Right hindlimb (tissue), 1 donor: Measurements from ENCODE around the gene DNAJB5.
"Not testable (repeated sequence)": the region's sequence is repeated elsewhere in the genome, so short reads cannot be mapped to it uniquely, and the experiment has no call there.

Experiments used
- DNase-seq: peaks from one replicate; pipeline ENCODE4 v3.0.0-alpha.2; 2018

The DNAJB5 gene

DNA sequence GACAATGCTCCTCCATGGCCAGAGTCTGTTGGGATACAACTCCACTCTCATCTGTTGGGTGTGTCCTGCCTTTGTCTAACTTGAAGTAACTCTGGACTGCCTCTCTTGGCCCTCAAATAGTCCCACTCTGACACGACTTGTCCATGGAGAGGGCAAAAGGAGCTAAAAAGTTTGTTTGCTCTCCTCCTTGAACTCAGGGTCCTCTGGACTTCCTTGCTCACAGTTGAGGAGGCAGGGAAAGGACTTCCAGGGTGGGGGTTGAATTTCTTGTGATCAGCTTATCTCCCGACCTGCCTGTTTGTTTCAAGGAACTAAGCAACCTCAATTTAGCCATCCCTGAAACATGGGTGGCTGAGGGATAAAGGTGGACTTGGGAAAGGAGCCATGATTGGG is 11.7 kb downstream of the DNAJB5 start:
- no peak for DNase-seq

DNA sequence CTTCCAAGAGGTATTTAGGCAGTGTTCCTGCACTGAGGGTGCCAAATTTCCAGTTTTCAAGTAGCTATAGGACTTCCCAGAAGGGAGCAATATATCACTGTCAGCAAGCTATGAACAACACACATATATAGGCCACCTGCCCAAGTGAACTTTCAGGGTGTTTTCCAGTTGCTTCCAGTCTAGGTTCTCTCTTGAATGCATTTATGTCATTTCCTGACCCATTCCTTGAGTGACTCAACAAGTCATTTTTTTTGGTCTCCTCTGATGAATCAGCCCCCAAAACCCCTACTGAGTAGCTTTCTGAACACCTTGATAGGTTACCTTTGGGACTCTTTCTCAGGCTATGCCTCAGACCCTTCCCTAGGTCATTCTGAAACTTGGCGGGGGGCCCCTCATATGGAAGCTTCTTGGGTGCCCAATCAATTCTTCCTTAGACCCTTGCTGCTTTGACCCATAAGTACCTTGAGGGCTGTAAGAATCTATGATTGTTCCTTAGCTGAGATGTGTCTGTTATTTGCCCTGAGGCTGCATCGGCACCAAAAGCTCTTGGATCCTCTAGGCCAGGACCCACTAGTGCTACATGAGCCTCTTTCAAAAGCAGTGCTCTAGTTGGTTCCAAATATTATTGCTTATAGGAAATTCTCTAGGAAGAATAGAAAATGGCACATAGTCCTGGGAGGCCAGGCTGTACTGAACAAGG is 12.4 kb downstream of the DNAJB5 start:
- DNase-seq, result no peak

DNA sequence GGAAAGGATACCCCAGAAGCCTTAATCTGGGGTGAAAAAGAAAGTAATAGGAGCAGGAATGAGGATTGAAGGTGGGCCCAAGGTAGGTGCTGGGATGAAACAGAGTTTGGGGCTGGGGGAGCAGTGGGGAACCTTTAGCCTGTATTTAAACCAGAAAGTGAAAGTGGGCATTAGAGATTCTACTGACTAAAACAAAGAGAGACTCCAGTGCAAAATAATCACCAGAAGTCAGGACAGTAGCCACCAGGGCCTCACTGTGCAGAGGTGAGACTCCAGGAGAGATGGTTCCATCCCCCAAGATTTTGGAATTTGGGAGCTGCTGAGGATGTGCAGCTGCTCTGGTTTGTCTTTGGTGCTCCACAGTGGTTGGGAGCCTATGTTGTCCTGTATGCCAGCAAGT is 13.1 kb downstream of the DNAJB5 start:
- DNase-seq, result no peak

DNA sequence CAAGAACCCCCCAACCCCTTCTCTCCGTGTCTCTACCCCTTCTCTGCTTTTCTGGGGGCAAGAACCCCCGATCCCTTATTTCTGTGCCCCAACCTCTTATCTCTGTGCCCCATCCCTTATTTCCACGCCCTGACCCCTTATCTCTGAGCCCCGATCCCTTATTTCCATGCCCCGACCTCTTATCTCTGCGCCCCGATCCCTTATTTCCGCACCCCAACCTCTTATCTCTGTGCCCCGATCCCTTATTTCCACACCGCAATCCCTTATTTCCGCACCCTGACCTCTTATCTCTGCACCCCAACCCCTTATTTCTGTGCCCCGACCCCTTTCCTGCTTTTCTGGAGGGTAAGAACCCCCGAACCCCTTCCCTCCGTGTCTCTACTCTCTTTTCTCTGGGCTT is 14.8 kb downstream of the DNAJB5 start:
- not testable (repeated sequence) for DNase-seq

DNA sequence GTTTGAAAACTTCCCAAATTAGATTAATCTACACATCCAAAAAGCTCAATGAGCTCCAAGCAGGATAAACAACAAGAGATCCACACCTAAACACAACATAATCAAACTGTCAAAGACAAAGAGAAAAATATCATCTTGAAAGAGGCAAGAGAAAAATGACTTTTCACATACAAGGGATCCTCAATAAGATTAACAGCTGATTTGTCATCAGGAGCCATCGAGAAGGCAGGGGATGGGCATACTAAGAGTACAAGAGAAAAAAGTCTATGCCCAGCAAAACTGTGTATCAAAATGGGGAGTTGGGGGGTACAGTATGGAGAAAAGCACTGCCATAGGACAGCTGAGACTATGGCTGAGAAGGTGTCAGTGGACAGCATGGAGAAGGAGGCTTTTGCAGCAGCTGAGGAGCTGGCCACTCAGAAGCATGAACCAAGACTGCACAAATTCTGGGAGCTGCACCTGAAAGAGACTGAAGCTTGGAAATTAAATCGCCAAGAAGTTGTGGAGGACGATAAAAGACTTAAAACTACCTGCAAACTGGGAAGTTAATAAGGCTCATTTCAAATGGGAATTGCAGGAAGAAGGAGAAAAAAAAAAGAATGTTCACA is 20.9 kb downstream of the DNAJB5 start:
- DNase-seq, result no peak

DNA sequence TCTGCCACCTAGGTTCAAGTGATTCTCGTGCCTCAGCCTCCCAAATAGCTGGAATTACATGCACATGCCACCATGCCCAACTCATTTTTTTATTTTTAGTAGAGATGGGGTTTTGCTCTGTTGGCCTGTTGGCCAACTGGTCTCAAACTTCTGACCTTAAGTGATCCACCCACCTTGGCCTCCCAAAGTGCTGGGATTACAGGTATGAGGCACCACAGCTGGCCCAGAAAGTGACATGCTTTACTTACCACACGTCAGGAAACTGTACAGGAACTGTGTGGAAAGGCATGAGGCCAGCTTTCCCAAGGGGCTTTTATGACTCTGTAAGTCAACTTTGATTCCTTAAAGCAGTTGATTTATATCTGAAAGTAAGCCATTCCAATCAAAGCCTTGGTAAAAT is 25.0 kb downstream of the DNAJB5 start:
- no peak for DNase-seq

DNA sequence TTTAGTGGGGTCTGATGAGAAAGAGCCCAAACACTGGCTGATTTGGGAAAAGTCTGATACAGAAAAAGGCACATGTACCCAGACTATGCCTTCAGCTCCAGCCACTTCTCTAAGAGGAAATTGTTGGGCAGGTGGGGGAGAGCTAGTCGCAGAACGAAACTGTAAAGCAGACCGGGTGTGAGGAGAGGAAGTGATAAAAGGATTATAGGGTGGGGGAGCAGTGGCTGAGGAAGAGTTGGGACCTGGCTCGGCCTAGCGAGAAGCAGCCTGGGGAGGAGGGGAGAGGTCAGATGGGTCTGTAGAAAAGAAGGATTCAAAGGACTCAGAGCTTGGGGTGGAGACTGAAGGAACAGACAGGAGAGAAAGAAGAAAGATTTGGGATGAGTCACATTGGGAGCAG is 33.9 kb downstream of the DNAJB5 start:
- DNase-seq, result not testable (repeated sequence)

DNA sequence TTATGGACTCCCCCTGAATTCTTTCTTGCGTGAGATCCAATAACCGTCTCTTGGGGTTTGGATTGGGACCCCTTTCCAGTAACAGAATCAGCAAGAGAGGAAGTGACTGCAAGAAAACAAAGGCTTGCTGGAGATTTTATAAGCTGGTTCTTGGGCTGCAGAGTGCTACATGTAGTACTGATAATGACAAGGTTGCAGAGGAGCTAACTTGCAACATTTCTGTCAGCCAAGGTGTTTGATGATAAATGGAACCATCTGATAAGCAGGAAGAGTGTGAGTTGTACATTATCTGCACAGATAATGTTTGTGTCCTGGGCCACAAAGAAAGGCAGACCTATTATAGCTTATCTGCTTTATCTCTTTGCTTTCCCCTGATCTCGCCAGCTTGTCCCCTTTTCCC is 37.1 kb downstream of the DNAJB5 start:
- no peak for DNase-seq

DNA sequence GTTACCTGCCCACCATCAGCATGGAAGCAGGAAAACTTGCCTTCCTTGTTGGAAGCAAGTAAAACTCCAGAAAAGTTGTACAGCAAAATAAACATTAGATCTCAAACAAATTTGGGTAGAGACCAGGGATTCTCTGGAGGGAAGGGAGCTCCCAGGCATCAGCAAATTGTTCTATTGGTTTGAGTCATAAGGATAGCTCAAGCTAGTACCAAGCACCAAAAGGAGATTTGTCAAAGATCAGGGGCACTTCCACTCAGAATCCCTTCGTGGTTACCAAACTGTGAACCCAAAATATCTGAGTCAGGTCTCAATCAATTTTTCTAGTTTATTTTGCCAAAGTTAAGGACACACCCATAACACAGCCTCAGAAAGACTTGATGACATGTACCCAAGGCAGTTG is 37.8 kb downstream of the DNAJB5 start:
- DNase-seq, result no peak

DNA sequence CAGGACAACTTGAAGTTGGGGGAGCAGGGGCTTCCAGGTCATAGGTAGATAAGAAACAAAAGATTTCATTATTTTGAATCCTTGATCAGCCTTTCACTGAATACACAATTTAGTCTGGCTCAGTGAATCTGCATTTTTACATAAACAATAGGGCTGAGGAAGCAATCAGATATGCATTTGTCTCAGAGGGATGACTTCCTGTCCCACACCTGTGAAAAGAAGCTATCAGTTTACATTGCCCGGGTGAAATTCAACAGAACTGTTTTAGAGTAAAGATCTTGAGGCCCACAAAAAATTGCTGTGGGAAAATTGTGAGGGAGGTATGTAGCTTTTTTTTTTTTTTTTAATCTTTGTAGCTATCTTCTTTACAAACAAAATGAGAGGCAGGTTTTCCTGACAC is 38.3 kb downstream of the DNAJB5 start:
- no peak for DNase-seq

DNA sequence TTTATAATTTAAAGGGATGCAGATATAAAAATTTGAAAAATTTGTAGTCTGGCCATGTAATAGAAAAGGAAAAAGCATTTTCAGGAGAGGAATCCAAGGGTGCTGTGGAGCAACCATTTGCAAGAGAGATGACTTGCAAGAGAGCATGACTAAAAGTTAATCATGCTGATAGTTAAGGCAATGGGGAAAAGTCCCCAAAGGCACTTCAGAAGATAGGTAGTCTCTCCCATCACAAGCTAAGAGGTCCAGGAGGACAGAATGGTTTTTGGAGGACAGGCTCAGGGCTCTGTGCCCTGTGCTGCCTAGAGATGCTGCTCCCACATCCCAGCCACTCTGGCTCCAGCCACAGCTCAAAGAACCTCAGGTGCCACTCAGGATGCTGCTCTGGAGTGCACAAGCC is 38.8 kb downstream of the DNAJB5 start:
- no peak for DNase-seq

DNA sequence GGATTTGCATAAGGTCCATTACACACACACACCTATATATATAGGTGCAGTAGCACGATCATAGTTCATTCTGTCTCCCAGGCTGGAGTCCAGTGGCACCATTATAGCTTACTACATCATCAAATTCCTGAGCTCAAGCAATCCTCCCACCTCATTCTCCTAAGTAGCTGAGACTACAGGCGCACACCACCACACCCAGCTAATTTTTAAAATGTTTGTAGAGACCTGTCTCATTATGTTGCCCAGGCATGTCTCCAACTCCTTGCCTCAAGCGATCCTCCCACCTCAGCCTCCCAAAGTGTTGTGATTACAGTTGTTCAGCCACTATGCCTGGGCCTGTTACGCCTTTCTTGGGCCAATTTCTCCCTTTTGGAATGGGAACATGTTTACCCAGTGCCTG is 39.7 kb downstream of the DNAJB5 start:
- DNase-seq, result no peak

DNA sequence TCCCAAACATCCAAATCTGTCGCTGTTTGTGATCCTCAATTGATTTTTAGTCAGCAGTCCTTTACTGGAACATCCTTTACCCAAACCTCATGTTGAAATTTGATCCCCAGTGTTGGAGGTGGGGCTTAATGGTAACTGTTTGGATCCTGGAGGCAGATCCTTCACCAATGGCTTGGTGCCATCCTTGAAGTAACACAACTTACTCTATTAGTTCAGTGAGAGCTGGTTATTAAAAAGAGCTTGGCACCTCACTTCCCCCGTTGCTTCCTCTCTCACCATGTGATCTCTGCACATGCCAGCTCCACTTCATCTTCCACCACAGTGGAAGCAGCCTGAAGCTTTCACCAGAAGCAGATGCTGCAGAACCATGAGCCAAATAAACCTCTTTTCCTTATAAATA is 40.3 kb downstream of the DNAJB5 start:
- no peak for DNase-seq

DNA sequence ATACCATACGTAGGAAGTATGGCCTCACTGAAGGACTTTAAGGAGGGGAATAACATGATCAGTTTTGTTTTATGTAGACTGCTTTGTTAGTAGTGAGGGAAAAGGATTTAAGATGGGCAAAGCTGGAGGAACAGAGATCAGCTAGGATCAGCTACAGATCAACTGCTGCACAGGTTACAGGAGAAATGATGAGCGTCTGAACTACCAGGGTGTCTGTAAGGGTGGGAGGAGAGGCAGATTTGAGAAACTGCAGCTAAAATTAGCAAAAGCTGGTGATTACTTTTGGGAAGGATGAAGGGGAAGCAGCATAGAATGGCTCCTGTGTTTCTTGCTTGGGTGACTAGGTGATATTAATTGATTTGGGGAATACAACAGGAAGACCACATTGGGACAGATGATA is 43.6 kb downstream of the DNAJB5 start:
- DNase-seq, result no peak

DNA sequence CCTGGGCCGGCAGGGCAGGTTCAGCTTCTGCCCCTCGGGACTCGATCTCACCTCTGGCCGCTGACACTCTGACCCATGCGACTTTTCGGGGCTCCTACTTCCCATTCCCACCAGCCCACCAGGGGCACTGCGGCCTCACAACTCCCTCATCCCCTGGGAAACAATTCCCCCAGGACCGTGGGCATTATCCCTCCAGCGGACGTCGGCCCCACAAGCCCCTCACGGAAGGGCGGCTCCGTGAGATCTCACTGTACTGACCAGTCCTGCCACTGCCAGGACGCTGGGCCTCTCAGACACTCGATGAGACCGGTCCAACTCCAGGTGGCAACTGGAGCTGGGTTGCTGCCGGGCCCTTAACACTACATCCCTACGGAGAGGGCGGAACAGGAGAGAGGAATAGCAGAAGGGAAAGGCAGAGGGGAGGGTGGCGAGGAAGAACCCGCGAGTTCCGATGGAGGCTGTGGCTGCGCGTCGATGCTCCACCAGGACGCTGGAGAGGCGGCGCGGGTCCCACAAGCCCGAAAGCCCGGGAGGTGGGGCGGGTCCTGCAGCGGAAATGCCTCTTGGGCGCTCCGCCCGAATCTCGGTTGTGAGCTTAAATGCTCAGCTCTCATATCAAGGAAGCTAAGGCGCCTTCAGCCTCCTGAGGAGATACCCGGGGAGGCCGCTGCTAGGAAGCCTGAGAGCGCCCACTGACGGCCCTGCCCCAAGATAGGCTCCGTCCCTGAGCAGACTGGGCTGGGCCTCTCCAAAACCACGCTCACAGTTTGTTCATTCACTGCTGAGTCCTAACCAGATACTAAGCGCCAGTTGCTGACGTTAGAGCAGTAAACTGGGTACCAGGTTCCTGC is 46.5 kb downstream of the DNAJB5 start:
- peak; percentile 58 for DNase-seq

DNA sequence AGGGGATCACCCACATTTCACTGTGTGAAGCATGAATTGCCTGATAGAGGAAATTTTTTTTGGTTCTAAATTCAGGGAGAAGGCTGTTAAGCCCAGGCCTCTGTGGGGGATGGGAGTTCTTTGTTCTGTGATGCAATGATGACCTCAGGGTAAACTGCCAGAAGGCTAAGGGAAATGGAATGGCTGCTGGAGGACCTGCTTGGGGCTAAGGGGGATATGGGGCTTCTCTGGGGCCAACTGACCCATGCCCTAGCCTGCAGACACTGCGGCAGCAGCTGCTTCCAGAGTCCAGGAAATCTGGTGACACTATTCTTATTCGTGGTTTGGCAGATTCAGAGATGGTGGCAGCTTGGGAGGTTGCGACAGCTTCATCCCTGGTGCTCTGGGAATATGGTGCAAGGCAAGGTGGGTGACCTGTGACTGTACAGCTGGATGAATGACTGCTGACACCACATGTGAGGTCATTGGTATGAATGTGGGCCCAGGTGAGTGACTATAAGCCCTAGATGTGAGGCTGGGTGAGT is 52.6 kb downstream of the DNAJB5 start:
- DNase-seq, result no peak

DNA sequence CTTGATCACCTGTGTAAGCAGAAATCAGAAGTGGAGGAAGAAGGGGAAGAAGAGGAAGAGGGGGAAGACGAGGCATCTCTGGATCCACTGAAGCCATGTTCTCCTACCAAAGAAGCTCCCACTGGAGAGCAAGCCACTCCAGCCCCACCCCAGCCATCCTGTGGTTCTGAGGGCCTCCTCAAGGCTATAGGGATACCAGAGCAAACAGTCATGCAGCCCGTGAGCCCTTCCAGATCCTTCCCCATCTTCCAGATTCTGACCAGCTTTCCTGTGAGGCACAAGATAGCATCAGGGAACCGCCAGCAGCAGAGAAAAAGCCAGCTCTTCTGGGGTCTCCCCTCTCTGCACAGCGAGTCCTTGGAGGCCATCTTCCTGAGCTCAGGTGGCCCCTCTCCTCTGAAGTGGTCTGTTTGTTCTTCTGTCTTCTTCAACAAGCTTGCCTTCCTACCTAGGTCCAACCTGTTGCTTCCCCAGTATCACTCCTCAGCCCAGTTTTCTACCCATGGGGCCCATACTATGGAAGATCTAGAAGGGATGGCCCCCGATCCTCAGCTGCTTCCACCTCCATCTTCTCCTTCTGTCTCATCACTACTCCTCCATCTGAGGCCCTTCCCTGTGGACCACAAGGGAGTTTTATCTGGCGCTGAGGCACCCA is 53.5 kb downstream of the DNAJB5 start:
- no peak for DNase-seq

DNA sequence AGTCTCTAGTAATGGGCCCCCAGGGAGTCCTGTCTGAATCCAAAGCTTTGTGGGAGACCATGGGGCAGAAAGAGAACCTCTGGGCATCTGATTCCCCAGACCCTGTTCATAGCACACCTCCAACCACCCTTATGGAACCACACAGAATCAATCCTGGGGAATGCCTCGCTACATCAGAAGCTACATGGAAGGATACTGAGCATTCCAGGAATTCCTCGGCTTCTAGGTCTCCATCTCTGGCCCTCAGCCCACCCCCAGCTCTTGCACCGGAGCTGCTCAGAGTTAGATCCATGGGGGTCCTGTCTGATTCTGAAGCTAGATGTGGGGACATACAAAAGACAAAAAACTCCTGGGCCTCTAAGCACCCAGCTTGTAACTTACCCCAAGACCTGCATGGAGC is 54.5 kb downstream of the DNAJB5 start:
- DNase-seq, result no peak
